GM10266 (cell line): ENCODE data around the gene FAM120AOS.

Source experiments
- DNase-seq: peaks from one replicate; pipeline ENCODE4 v3.0.0; 2012; ENCODE audit errors: extremely low spot score
- TF ChIP-seq, protein P1 (sequence below): IDR thresholded peaks from 2 replicates; pipeline ENCODE4 v1.5.1; 2012; ENCODE audit warnings: mild to moderate bottlenecking, low read depth; ENCODE audit not compliant: control insufficient read depth, insufficient read depth; ENCODE audit errors: missing control alignments

The FAM120AOS gene

DNA sequence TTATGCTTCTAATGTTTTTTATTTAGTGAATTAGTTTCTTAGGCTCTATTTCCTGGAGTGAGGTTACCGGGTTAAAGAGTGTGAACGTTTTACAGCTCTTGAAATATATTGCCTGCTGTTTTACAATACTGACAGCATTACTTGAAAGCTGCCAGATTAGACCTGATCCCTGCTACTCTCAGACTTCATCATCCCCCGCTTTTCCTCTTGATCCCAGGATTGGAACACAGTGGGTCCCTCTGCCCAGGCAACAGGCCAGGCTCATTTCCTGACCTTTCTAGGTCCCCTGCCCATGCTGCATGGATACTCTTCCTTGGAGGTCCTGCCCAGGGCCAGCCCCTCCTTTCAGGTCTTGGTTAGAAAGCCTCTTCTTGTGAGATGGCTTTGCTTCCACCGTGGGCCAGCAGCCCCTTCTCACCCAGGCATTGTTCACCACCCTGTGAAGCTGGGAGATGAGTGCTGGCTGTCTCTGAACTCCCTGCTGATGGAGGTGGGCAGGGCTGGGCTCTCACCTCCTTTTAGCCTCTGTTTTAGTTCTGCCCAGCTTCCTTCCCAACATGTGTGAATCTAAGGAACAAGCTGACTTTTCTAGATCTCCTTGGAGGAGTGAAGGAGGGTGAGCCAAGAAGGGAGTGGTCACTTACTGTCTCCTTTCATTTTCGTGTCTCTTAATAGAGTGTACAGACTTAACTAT lies 15.5 kb upstream of the FAM120AOS start:
- TF ChIP-seq, protein P1, sequence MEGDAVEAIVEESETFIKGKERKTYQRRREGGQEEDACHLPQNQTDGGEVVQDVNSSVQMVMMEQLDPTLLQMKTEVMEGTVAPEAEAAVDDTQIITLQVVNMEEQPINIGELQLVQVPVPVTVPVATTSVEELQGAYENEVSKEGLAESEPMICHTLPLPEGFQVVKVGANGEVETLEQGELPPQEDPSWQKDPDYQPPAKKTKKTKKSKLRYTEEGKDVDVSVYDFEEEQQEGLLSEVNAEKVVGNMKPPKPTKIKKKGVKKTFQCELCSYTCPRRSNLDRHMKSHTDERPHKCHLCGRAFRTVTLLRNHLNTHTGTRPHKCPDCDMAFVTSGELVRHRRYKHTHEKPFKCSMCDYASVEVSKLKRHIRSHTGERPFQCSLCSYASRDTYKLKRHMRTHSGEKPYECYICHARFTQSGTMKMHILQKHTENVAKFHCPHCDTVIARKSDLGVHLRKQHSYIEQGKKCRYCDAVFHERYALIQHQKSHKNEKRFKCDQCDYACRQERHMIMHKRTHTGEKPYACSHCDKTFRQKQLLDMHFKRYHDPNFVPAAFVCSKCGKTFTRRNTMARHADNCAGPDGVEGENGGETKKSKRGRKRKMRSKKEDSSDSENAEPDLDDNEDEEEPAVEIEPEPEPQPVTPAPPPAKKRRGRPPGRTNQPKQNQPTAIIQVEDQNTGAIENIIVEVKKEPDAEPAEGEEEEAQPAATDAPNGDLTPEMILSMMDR = no peak
- DNase-seq = no peak

DNA sequence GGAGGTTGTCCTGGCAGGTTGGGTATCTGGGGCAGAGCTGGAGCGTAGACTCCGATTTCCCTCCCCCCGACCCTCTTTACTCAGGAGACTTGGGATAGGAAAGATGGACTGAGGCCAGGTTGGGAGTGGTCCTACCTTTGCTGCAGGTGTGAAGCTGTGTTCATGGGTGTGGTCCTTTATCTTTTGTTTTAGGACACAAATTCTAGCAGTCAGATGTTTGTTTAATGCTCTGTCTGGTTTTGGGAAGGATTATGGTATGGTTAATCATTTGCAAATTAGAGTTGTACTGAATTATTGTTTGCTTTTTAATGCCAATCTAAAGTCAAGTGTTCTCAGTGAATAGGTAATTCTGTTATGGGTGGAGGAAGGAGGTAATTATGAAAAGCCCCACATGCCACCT lies 14.1 kb upstream of the FAM120AOS start:
- TF ChIP-seq, protein P1 = no peak
- no peak for DNase-seq

DNA sequence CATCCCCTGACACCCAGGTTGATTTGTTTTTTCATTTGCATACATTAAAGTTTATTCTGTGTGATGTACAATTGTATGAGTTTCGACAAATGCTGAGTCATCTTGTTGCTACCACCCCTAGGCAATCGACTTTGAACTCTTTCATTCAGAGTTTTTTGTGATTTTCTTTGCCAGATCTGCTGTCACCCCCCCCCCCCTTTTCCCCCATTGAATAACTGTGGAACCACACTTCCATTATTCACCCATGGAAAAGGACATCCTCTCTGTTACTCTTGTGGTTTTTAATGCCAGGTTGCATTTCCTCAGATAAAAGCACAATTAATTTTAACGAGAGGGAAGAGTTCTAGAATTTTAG lies 13.7 kb upstream of the FAM120AOS start:
- TF ChIP-seq, protein P1 = no peak
- no peak for DNase-seq

DNA sequence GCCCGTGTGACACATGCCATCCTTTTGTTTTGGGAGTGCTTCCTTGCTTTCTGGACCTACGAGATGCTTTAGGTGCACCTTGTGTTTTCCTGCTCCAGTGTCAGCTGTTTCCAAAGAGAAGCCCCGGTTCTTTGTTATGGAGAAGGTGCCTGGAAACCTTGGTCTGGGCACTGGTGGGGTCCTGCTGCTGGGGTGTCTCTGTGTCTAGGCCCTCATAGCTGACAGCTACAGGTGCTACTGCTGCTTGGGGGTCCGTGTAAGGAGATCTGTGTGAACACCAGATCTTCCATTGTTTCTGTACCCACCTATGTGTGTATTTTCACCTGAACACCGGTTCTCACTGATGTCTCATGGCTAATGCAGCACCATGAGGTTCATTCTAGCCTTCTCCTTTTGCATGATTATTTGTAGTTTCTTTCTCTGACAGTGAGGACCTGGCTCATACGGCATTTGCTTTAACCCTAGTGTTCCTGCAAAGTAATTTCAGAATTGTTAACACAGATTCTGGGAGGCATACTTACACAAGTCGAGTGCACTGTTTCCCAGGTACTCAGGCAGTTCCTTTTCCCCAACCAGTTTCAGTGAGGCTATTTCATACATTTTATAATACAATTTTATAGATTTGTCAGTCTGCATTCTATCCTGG lies 13.2 kb upstream of the FAM120AOS start:
- no peak for DNase-seq
- TF ChIP-seq, protein P1 = no peak

DNA sequence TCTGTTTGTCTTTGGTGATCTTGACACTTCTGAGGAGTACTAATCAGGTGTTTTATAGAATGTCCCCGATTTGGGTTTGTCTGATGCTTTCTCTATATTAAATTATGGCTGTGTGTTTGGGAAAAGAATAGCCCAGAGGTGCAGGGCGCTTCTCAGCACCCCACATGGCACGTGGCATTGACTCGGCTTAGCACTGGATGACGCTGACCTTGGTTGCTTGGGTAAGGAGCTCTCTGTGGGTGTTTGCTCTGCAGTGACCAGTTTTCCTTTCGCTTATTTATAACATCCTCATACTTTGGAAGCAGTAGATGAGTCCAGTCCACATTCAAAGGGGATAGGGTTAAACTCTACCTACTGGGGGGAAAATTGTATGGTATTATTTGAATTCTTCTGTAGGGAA lies 12.5 kb upstream of the FAM120AOS start:
- TF ChIP-seq, protein P1 = no peak
- DNase-seq = no peak

DNA sequence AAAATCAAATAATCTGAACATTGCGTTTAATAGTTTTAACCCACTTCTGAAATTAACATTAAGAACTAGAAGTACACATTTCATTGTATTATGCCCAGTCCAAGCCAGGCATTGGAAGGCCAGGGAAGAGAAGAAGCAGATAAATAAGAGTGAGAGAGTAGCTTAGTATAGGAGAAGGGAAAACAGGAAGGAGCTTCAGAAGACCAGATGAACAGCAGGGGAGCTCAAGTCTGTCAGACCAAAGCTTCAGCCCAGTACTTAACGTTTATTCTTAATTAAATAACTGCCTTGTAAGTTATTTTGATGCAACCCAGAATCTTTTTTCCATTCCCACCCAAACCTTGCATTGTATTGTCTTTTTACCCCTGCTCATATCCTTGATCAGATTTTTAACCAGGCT lies 11.5 kb upstream of the FAM120AOS start:
- no peak for DNase-seq
- TF ChIP-seq, protein P1 = no peak

DNA sequence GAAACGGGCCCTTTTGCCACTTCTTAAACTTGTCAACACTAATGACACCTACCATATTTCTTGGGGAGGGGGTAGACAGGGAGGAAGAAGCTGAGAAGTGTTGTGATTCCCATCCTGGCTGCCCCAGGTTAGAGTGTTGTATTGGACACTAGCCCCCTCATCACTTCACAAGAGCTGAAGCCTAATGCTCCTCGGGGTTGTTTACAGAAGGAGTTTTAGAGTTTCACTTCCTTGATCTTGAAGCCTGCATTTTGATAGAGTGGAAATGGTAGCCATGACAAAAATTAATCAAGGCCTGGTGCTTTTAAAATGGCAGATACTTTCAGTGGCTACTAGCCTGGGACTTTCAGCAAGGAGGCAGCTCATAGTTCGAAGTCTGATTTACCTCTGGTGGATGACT lies 11.0 kb upstream of the FAM120AOS start:
- no peak for DNase-seq
- TF ChIP-seq, protein P1 = no peak
